Caco-2 (cell line): Measurements from ENCODE around the gene ZNF799. TPM values are rescaled to one million over a fixed set of nuclear protein-coding genes. Genes with fewer than 3 reads are reported as not detected.

ENCODE experiments used
- Bru-seq: library from RNA; stranded (reverse); fragments of 400-500 nt; gene quantifications from one replicate; lab custom pipeline; 2021; lab: Mats Ljungman, UMichigan
- BruChase-seq, 2 experiments: library from RNA; stranded (reverse); fragments of 400-500 nt; gene quantifications; one replicate each; lab custom pipeline; 2021; lab: Mats Ljungman, UMichigan
- BruUV-seq: library from RNA; stranded (reverse); fragments of 400-500 nt; replicated peaks from 2 replicates; lab custom pipeline; 2021; lab: Mats Ljungman, UMichigan
- CTCF ChIA-PET: fragments of 300-600 bp; sonication (Branson Sonifier 250); formaldehyde crosslinking; loops from one replicate; lab custom pipeline; 2022; ENCODE audit warnings: antibody characterized with exemption; lab: Charles Lee
- POLR2A ChIA-PET: fragments of 300-600 bp; sonication (Branson Sonifier 250); formaldehyde crosslinking; loops from one replicate; lab custom pipeline; 2022; ENCODE audit warnings: antibody characterized with exemption; lab: Charles Lee
- DNase-seq, 2 experiments: peaks; one replicate each; pipeline versions ENCODE4 v3.0.0 to v3.0.0-alpha.2; 2020 to 2022
- H3K27me3 ChIP-seq: replicated peaks from 2 replicates; pipeline ENCODE4 v1.6.0; 2011; ENCODE audit warnings: low read length; ENCODE audit not compliant: control insufficient read depth, insufficient read depth
- H3K36me3 ChIP-seq: 2 replicates; pipeline ENCODE4 v1.5.1; 2011; ENCODE audit warnings: low read length; ENCODE audit not compliant: control insufficient read depth, insufficient read depth
- H3K4me1 ChIP-seq: fragments of 250-450 bp; sonication (Bioruptor Pico); 2 replicates; pipeline ENCODE4 v1.5.1; 2020; ENCODE audit warnings: mild to moderate bottlenecking
- H3K4me3 ChIP-seq: 2 replicates; pipeline ENCODE4 v1.5.1; 2011; ENCODE audit warnings: low read depth, mild to moderate bottlenecking, control low read depth, low read length
- H3K9me3 ChIP-seq: fragments of 250-450 bp; sonication (Bioruptor Pico); 2 replicates; pipeline ENCODE4 v1.5.1; 2020; ENCODE audit warnings: mild to moderate bottlenecking, moderate library complexity
- H3K27ac Mint-ChIP-seq: one replicate; pipeline ENCODE4 v1.8.0; 2022; ENCODE audit warnings: mixed read lengths; ENCODE audit not compliant: unreplicated experiment
- H3K27me3 Mint-ChIP-seq: one replicate; pipeline ENCODE4 v1.8.0; 2022; ENCODE audit warnings: mixed read lengths; ENCODE audit not compliant: insufficient read depth, unreplicated experiment
- H3K36me3 Mint-ChIP-seq: one replicate; pipeline ENCODE4 v1.8.0; 2022; ENCODE audit warnings: mild to moderate bottlenecking, mixed read lengths; ENCODE audit not compliant: insufficient read depth, unreplicated experiment
- H3K4me1 Mint-ChIP-seq: one replicate; pipeline ENCODE4 v1.8.0; 2022; ENCODE audit warnings: low read depth, mixed read lengths; ENCODE audit not compliant: unreplicated experiment
- H3K4me3 Mint-ChIP-seq: one replicate; pipeline ENCODE4 v1.8.0; 2022; ENCODE audit warnings: mild to moderate bottlenecking, moderate library complexity, mixed read lengths; ENCODE audit not compliant: unreplicated experiment
- H3K9me3 Mint-ChIP-seq: one replicate; pipeline ENCODE4 v1.8.0; 2022; ENCODE audit warnings: mixed read lengths; ENCODE audit not compliant: unreplicated experiment
- CTCF ChIP-seq, 2 experiments: fragments of 200-600 bp in 1 of 2; IDR thresholded peaks; 1 replicate in 1 of 2; 2 replicates in 1 of 2; pipeline versions ENCODE4 v1.5.1 to v1.8.0; 2011 to 2022; ENCODE audit warnings: antibody characterized with exemption in 1 of 2, control low read depth in 1 of 2, inconsistent platforms in 1 of 2, low read depth in 1 of 2, low read length in 1 of 2, mild to moderate bottlenecking in 1 of 2, moderate library complexity in 1 of 2; ENCODE audit not compliant: insufficient read depth in 1 of 2, severe bottlenecking in 1 of 2, unreplicated experiment in 1 of 2
- intact Hi-C: fragments of 100-400 bp; cut with micrococcal nuclease; formaldehyde crosslinking; loops from one replicate; pipeline ENCODE4 v1.10.0; 2022; ENCODE audit not compliant: unreplicated experiment
- long read RNA-seq: library from polyadenylated mRNA; stranded (forward); transcript quantifications from one replicate; pipeline ENCODE4 v2.0.0, GENCODE V29; 2022
- total RNA-seq: library from RNA; stranded (reverse); gene quantifications from 2 replicates; pipeline ENCODE4 v1.2.3, GENCODE V29; 2022

Gene ZNF799
- total RNA-seq, result 7.4 and 8.0 TPM in 2 replicates
- percentile 80 among the genes with signal in this experiment for Bru-seq, nascent RNA
- BruChase-seq, experiment 1, labeled RNA remaining after a 2-hour chase, result percentile 85 among the genes with signal in this experiment
- percentile 74 among the genes with signal in this experiment for BruChase-seq, experiment 2, labeled RNA remaining after a 6-hour chase
- long read RNA-seq, transcript ZNF799-202 (4 exons, 2,583 nt), result major isoform, 8 of 9 reads
- long read RNA-seq, partial matches to known transcripts, result 1 of 9 reads
- long read RNA-seq, other reads (novel, unspliced or antisense), result 0 of 9 reads

DNA sequence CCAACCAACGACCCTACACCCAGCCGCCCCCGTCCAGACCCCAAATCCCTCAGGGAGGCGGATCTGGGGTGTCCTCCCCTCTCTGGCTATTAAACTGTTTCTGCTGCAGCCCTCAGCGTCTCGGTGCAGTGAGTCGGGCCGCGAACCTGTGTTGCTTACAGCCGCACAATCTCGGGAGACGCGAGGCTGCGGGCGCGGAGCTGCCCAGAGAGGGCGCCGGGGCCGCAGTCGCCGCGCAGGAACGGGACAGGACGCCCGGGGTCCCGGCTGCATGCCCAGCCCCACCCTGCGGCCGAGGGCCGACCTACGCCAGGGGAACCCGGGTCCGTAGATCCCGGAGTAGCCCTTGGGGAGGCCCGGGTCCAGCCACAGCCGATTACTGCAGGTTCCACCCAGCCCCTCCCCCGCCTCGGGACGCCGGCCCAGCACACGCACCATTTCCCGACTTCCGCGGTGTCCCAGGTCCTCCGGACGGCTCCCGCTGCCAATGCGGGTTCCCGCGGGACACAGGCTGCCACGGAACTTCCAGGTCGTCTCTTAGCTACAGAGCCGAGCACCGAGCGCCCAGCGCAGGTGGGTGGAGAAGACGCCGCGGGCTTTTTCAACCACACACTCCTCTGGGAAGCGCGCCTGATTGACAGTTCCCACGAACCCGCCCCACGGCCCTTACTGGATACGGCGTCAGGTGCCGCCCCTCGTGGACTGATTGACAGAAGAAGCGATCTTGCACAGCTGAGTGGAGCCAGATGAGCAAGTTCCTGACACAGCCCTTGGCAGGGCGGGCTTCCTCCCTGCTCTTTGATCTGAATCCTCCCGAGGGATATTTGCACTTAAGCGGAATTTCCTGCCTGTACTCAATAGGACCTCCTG is at the start of gene ZNF799:
ZNF799 (minus strand) TSS at position 639 of the 870 bp plus-strand sequence; CDS start at position 438, 201 bp downstream.
- intact Hi-C loops, result loop anchor here (1.0 to 2.0 kb wide), 2 partner anchors 40 to 83 kb away; partner anchors contain the start of genes ZNF443 and ZNF709
- peak; percentile 96 to 98 for DNase-seq
- CTCF ChIA-PET, result interaction anchor here (1.1 kb wide), 1 partner anchor 94 kb away, joined by 4 read pairs; no protein-coding TSS in a partner anchor
- H3K27me3 ChIP-seq, result no peaks in the 10 kb centered on the region
- peak within 1 kb of the TSS; percentile 53 for H3K4me3 ChIP-seq
- H3K9me3 ChIP-seq, result no peaks in the 10 kb centered on the region
- POLR2A ChIA-PET, result interaction anchor here (0.6 to 0.9 kb wide), 2 partner anchors 35 to 586 kb away, joined by 3 to 11 read pairs; partner anchors contain the start of gene ZNF442
- H3K36me3 ChIP-seq, result no peaks in the 10 kb centered on the region
- Mint-ChIP-seq H3K4me1 (no peaks in the 10 kb centered on the region), H3K9me3 (peaks cover 23% of the 10 kb centered on the region), H3K27ac (peak within 1 kb of the TSS; percentile 94), H3K36me3 (peaks cover 37% of the 10 kb centered on the region), H3K27me3 (no peaks in the 10 kb centered on the region), H3K4me3 (peak within 1 kb of the TSS; percentile 94)
- no peaks in the 10 kb centered on the region for H3K4me1 ChIP-seq
- no TSS peak for BruUV-seq
- TF ChIP-seq CTCF (IDR thresholded peaks at IDR 0.05; ENCODE audit: insufficient read depth in 1 of 2, low read depth in 1 of 2, low read length in 1 of 2, severe bottlenecking in 1 of 2, unreplicated experiment in 1 of 2), result no peak

DNA sequence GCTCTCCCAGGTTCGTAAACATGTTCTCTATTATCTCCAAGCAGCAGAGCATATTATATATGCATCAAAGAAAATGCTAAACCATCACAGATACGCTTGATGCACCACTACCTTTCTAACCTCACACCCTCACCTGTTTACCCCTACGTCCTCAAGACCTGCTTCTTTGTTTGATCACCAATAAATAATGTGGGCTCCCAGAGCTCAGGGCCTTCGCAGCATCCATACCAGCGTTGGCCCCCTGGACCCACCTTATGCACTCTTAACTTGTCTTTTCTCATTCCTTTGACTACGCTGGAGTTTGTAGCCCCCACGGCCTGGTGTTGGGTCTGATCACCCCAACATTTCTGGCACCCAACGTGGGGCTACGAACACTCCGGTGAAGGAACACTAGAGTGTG is 49.8 kb upstream of the ZNF799 start:
- H3K4me3 Mint-ChIP-seq, result no peak overlapping the region
- H3K27ac Mint-ChIP-seq, result no peak overlapping the region
- no peak for TF ChIP-seq CTCF (IDR thresholded peaks at IDR 0.05; ENCODE audit: insufficient read depth in 1 of 2, low read depth in 1 of 2, low read length in 1 of 2, severe bottlenecking in 1 of 2, unreplicated experiment in 1 of 2)
- intact Hi-C loops, result no loop called here
- Histone ChIP-seq H3K36me3 (no peaks in the 10 kb centered on the region), H3K4me1 (no peaks in the 10 kb centered on the region), H3K4me3 (no peak overlapping the region), H3K9me3 (no peaks in the 10 kb centered on the region), H3K27me3 (no peaks in the 10 kb centered on the region)
- H3K27me3 Mint-ChIP-seq, result no peaks in the 10 kb centered on the region
- H3K4me1 Mint-ChIP-seq, result peaks cover 5% of the 10 kb centered on the region
- BruUV-seq, result no TSS peak
- H3K36me3 Mint-ChIP-seq, result no peaks in the 10 kb centered on the region
- DNase-seq, result no peak
- ChIA-PET POLR2A (no interaction called here), CTCF (no interaction called here)
- H3K9me3 Mint-ChIP-seq, result peaks cover 38% of the 10 kb centered on the region

GRCh38 chr19:12448808-12449207 is 47.7 kb upstream of the ZNF799 start:
- ChIA-PET CTCF (no interaction called here), POLR2A (no interaction called here)
- no peak overlapping the region for H3K27ac Mint-ChIP-seq
- BruUV-seq, result no TSS peak
- Histone ChIP-seq H3K4me1 (no peaks in the 10 kb centered on the region), H3K4me3 (no peak overlapping the region), H3K27me3 (no peaks in the 10 kb centered on the region), H3K9me3 (peaks cover 8% of the 10 kb centered on the region), H3K36me3 (no peaks in the 10 kb centered on the region)
- peaks cover 43% of the 10 kb centered on the region for H3K9me3 Mint-ChIP-seq
- DNase-seq, result no peak
- H3K27me3 Mint-ChIP-seq, result no peaks in the 10 kb centered on the region
- intact Hi-C loops, result no loop called here
- no peaks in the 10 kb centered on the region for H3K36me3 Mint-ChIP-seq
- TF ChIP-seq CTCF (IDR thresholded peaks at IDR 0.05; ENCODE audit: insufficient read depth in 1 of 2, low read depth in 1 of 2, low read length in 1 of 2, severe bottlenecking in 1 of 2, unreplicated experiment in 1 of 2), result no peak
- H3K4me3 Mint-ChIP-seq, result no peak overlapping the region
- peaks cover 5% of the 10 kb centered on the region for H3K4me1 Mint-ChIP-seq
